Endothelial cell of umbilical vein (primary cell): ENCODE data around the gene PDPK1. TPM values are rescaled to one million over a fixed set of nuclear protein-coding genes. Genes with fewer than 3 reads are reported as not detected.

Source experiments
- BruUV-seq: library from RNA; stranded (reverse); fragments of 400-500 nt; replicated peaks from 2 replicates; lab custom pipeline; 2021; lab: Mats Ljungman, UMichigan
- CTCF ChIA-PET: fragments of 300-600, 350-600 bp; sonication (Branson Sonifier 250); formaldehyde crosslinking; loops from one replicate; lab custom pipeline; 2021; ENCODE audit warnings: antibody characterized with exemption, inconsistent platforms; lab: Charles Lee
- POLR2A ChIA-PET: fragments of 300-600, 350-600 bp; sonication (Branson Sonifier 250); formaldehyde crosslinking; loops from one replicate; lab custom pipeline; 2021; ENCODE audit warnings: antibody characterized with exemption, inconsistent platforms; lab: Charles Lee
- DNase-seq: peaks from one replicate; pipeline ENCODE4 v3.0.0-alpha.2; 2011; ENCODE audit warnings: low read depth, low spot score
- FAIRE-seq: peaks from 2 replicates; lab custom pipeline; 2011; peaks lifted over from hg19 to GRCh38; lab: Jason Lieb, UNC
- H2AFZ ChIP-seq: 2 replicates; pipeline ENCODE4 v1.6.0; 2012; ENCODE audit warnings: low read depth, low read length, control low read depth, inconsistent platforms
- H3K27ac ChIP-seq: 2 replicates; pipeline ENCODE4 v1.5.1; 2011; ENCODE audit warnings: low read depth, mild to moderate bottlenecking, control low read depth, low read length, moderate library complexity; ENCODE audit not compliant: insufficient read depth
- H3K27me3 ChIP-seq, 2 experiments: 2 replicates each; pipeline versions ENCODE4 v1.6.0 to v1.6.1; 2011; ENCODE audit warnings: low read length in 2 of 2, mixed read lengths in 1 of 2; ENCODE audit not compliant: control insufficient read depth in 2 of 2, insufficient read depth in 2 of 2
- H3K36me3 ChIP-seq, 2 experiments: 2 replicates in 1 of 2; 3 replicates in 1 of 2; pipeline ENCODE4 v1.5.1; 2011; ENCODE audit warnings: low read length in 2 of 2, mild to moderate bottlenecking in 1 of 2, moderate library complexity in 1 of 2; ENCODE audit not compliant: control insufficient read depth in 2 of 2, insufficient read depth in 2 of 2; ENCODE audit errors: extremely low read depth in 1 of 2
- H3K4me1 ChIP-seq: 3 replicates; pipeline ENCODE4 v1.5.1; 2011; ENCODE audit warnings: mild to moderate bottlenecking, low read length; ENCODE audit not compliant: control insufficient read depth, insufficient read depth; ENCODE audit errors: extremely low read depth
- H3K4me2 ChIP-seq: 2 replicates; pipeline ENCODE4 v1.6.1; 2011; ENCODE audit warnings: low read length, control low read depth, mixed read lengths; ENCODE audit not compliant: insufficient read depth
- H3K4me3 ChIP-seq, 3 experiments: fragments of 200-600 bp in 1 of 3; sonication (generic), shearing (Covaris generic) in 1 of 3; replicated peaks in 1 of 3; 2 replicates each; pipeline ENCODE4 v1.5.1; 2011 to 2016; ENCODE audit warnings: control low read depth in 3 of 3, low read length in 3 of 3, mild to moderate bottlenecking in 2 of 3, inconsistent platforms in 1 of 3, low read depth in 1 of 3, moderate library complexity in 1 of 3; ENCODE audit not compliant: insufficient read depth in 1 of 3
- H3K79me2 ChIP-seq: 2 replicates; pipeline ENCODE4 v1.6.0; 2012; ENCODE audit warnings: low read length, inconsistent platforms; ENCODE audit not compliant: control insufficient read depth, insufficient read depth
- H3K9ac ChIP-seq: replicated peaks from 2 replicates; pipeline ENCODE3; 2011; ENCODE audit warnings: low read length, control low read depth; ENCODE audit not compliant: insufficient read depth; ENCODE audit errors: extremely low read depth
- H3K9me1 ChIP-seq: replicated peaks from 3 replicates; pipeline ENCODE4 v1.6.0; 2011; ENCODE audit warnings: mild to moderate bottlenecking, low read length; ENCODE audit not compliant: control insufficient read depth, insufficient read depth; ENCODE audit errors: extremely low read depth
- H3K9me3 ChIP-seq: replicated peaks from 2 replicates; pipeline ENCODE4 v1.5.1; 2012; ENCODE audit warnings: low read length, inconsistent platforms; ENCODE audit not compliant: control insufficient read depth, insufficient read depth
- H4K20me1 ChIP-seq: replicated peaks from 2 replicates; pipeline ENCODE3; 2011; ENCODE audit warnings: mild to moderate bottlenecking, low read length; ENCODE audit not compliant: control insufficient read depth, insufficient read depth; ENCODE audit errors: extremely low read depth
- CTCF ChIP-seq, 2 donors: IDR thresholded peaks; 1 replicate in 1 of 2; 2 replicates in 1 of 2; pipeline ENCODE4 v1.5.1; 2011; ENCODE audit warnings: low read length in 2 of 2, mild to moderate bottlenecking in 2 of 2, moderate library complexity in 2 of 2, control low read depth in 1 of 2, inconsistent platforms in 1 of 2, low read depth in 1 of 2; ENCODE audit not compliant: insufficient read depth in 1 of 2; ENCODE audit errors: extremely low read depth in 1 of 2
- EZH2 ChIP-seq: IDR thresholded peaks from 2 replicates; pipeline ENCODE4 v1.6.1; 2012; ENCODE audit warnings: borderline replicate concordance, low read depth, mild to moderate bottlenecking, moderate library complexity, low read length, inconsistent platforms; ENCODE audit not compliant: severe bottlenecking
- FOS ChIP-seq: IDR thresholded peaks from 2 replicates; pipeline ENCODE4 v1.6.1; 2011; ENCODE audit warnings: mild to moderate bottlenecking, low read length, moderate library complexity, borderline replicate concordance; ENCODE audit not compliant: insufficient read depth
- GATA2 ChIP-seq: IDR thresholded peaks from 2 replicates; pipeline ENCODE4 v1.7.0; 2011; ENCODE audit warnings: low read depth, mild to moderate bottlenecking, moderate library complexity, mixed read lengths, low read length; ENCODE audit not compliant: insufficient read length, insufficient read depth
- JUN ChIP-seq: IDR thresholded peaks from 2 replicates; pipeline ENCODE4 v1.6.1; 2011; ENCODE audit warnings: borderline replicate concordance, low read depth; ENCODE audit not compliant: insufficient read length, insufficient read depth
- MAX ChIP-seq: IDR thresholded peaks from 2 replicates; pipeline ENCODE4 v1.6.1; 2011; ENCODE audit not compliant: insufficient read depth, insufficient read length
- MYC ChIP-seq: IDR thresholded peaks from one replicate; pipeline ENCODE4 v1.6.1; 2011; ENCODE audit warnings: mild to moderate bottlenecking, low read depth, low read length
- POLR2A ChIP-seq: IDR thresholded peaks from 2 replicates; pipeline ENCODE4 v1.6.1; 2012; ENCODE audit warnings: low read depth, mild to moderate bottlenecking, control low read depth, low read length
- POLR2AphosphoS5 ChIP-seq: IDR thresholded peaks from 2 replicates; pipeline ENCODE4 v1.6.1; 2012; ENCODE audit warnings: low read depth, mild to moderate bottlenecking, control low read depth, low read length, moderate library complexity; ENCODE audit not compliant: insufficient read depth
- dilution Hi-C: fragments of 300-500 bp; cut with MboI; formaldehyde crosslinking; loops from one replicate; pipeline ENCODE4 v1.15.0; 2019; ENCODE audit warnings: low sequenced_read_pairs; ENCODE audit not compliant: extremely low pct_ligation_motif_present
- intact Hi-C: fragments of 100-400 bp; cut with micrococcal nuclease; formaldehyde crosslinking; loops from one replicate; pipeline ENCODE4 v1.10.0; 2022
- polyA plus RNA-seq, 4 experiments: library from polyadenylated mRNA; depleted of rRNA in 3 of 4; stranded (reverse) in 3 of 4; unstranded in 1 of 4; fragments of >200 nt; gene quantifications; 2 replicates each; pipeline versions ENCODE4 v1.2.1 to v1.2.3, GENCODE V29; 2011 to 2012; ENCODE audit warnings: missing spikeins in 1 of 4
- total RNA-seq: library from RNA; stranded (reverse); gene quantifications from 2 replicates; pipeline ENCODE4 v1.2.3, GENCODE V29; 2021

Gene PDPK1
- total and polyA plus RNA-seq, 2 donors (not counting 3 experiments of a cell fraction or from before 2014, with no cell fraction given) = 22.4 to 37.3 TPM

GRCh38 chr16:2512735-2513404 is 25.0 kb upstream of the PDPK1 start:
- Histone ChIP-seq H3K9me1 (no peaks in the 10 kb centered on the region), H2AFZ (peak overlapping the region; percentile 75), H3K9ac (no peak overlapping the region), H3K9me3 (no peaks in the 10 kb centered on the region), H3K4me1 (peaks cover 23% of the 10 kb centered on the region), H3K27me3 (no peaks in the 10 kb centered on the region), H3K27ac (no peak overlapping the region), H3K36me3 (no peaks in the 10 kb centered on the region), H3K79me2 (peaks cover 40% of the 10 kb centered on the region), H3K4me2 (peak overlapping the region; percentile 51), H4K20me1 (peaks cover 2% of the 10 kb centered on the region), H3K4me3 (peak overlapping the region in 1 of 3 experiments; percentile 91)
- no TSS peak for BruUV-seq
- FAIRE-seq = no peak
- dilution Hi-C loops (no loop called here), intact Hi-C loops (loop anchor here (1.0 kb wide), 1 partner anchor 27 kb away; no protein-coding TSS in a partner anchor)
- ChIA-PET CTCF (no interaction called here), POLR2A (no interaction called here)
- DNase-seq = no peak
- TF ChIP-seq MYC = no peak
- no peak for TF ChIP-seq GATA2
- no peak for TF ChIP-seq POLR2AphosphoS5
- no peak for TF ChIP-seq CTCF (IDR thresholded peaks at IDR 0.05; ENCODE audit: extremely low read depth in 1 of 2, insufficient read depth in 1 of 2, low read depth in 1 of 2, low read length in 2 of 2)
- TF ChIP-seq FOS = no peak
- no peak for TF ChIP-seq EZH2
- no peak for TF ChIP-seq JUN
- no peak for TF ChIP-seq POLR2A
- no peak for TF ChIP-seq MAX
